ENCODE measurements around the gene KCNQ5. TPM values are rescaled to one million over a fixed set of nuclear protein-coding genes. Genes with fewer than 3 reads are reported as not detected.

Gene KCNQ5
- total RNA-seq, 1 experiment from 2014 or later, result not detected

DNA sequence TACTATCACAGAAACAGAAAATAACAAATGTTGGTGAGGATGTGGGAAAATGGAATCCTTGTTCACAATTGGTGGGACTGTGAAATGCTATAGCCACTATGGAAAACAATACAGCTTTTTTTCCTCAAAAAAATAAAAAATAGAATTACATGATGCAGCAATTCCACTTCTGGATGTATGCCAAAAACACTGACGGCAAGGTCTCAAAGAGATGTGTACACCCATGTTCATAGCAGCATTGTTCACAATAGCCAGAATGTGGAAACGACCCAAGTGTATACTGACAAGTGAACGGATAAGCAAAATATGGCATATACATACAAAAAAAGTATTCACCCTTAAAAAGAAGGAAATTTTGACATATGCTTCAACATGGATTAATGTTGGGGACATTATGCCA, 390.1 kb downstream of the KCNQ5 start (continued):
- TF ChIP-seq, protein P1, sequence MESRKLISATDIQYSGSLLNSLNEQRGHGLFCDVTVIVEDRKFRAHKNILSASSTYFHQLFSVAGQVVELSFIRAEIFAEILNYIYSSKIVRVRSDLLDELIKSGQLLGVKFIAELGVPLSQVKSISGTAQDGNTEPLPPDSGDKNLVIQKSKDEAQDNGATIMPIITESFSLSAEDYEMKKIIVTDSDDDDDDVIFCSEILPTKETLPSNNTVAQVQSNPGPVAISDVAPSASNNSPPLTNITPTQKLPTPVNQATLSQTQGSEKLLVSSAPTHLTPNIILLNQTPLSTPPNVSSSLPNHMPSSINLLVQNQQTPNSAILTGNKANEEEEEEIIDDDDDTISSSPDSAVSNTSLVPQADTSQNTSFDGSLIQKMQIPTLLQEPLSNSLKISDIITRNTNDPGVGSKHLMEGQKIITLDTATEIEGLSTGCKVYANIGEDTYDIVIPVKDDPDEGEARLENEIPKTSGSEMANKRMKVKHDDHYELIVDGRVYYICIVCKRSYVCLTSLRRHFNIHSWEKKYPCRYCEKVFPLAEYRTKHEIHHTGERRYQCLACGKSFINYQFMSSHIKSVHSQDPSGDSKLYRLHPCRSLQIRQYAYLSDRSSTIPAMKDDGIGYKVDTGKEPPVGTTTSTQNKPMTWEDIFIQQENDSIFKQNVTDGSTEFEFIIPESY (IDR thresholded peaks at IDR 0.05; ENCODE audit: extremely low read depth, insufficient replicate concordance, low read length), result no peak
- TF ChIP-seq CBX3 (IDR thresholded peaks at IDR 0.05; ENCODE audit: low read depth), result no peak
- TF ChIP-seq EGR1 (IDR thresholded peaks at IDR 0.05; ENCODE audit: low read depth), result no peak
- TF ChIP-seq REST (IDR thresholded peaks at IDR 0.05; ENCODE audit: low read depth), result no peak
- TF ChIP-seq RAD21 (IDR thresholded peaks at IDR 0.05; ENCODE audit: low read depth), result no peak

DNA sequence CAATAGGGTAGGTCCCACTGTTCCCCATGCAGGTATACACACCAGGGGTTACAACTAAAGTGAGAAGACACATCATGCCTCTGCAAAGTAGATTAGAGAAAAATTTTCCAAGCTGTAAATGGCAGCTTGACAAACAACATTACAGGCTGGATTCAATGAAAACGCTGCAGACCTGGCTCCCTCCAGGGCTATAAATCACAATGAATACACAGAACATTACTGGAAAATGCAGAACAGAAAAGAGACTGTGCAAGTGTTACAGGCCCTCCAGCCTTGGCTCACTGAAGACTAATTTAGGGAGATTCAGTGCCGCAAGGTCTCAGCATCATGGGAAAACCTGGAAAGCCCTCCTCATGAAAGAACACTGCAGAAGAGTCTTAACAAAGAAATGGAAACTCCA, 395.6 kb downstream of the KCNQ5 start:
- Histone ChIP-seq H3K27ac (ENCODE audit: low read depth, low read length) (no peak overlapping the region), H3K9me3 (ENCODE audit: control insufficient read depth in 1 of 2, insufficient read depth in 1 of 2, low read depth in 1 of 2, low read length in 2 of 2) (no peaks in the 10 kb centered on the region), H3K4me1 (ENCODE audit: control insufficient read depth in 1 of 2, insufficient read depth in 2 of 2, low read length in 2 of 2) (no peaks in the 10 kb centered on the region), H3K9ac (ENCODE audit: low read length) (no peak overlapping the region), H3K4me3 (replicated peaks in 1 of 2; ENCODE audit: low read depth in 1 of 2, low read length in 2 of 2) (no peak overlapping the region), H2AFZ (ENCODE audit: low read depth, low read length, poor library complexity, severe bottlenecking) (no peak overlapping the region), H3K79me2 (ENCODE audit: insufficient read depth, low read length) (no peaks in the 10 kb centered on the region), H4K20me1 (ENCODE audit: insufficient read depth) (no peaks in the 10 kb centered on the region), H3K9me2 (ENCODE audit: insufficient read depth) (no peaks in the 10 kb centered on the region), H3K4me2 (ENCODE audit: low read length) (no peak overlapping the region), H3K27me3 (ENCODE audit: insufficient read depth, low read length) (peaks cover 48% of the 10 kb centered on the region), H3K36me3 (ENCODE audit: control insufficient read depth in 1 of 2, insufficient read depth in 2 of 2, low read length in 2 of 2) (no peaks in the 10 kb centered on the region)
- ATAC-seq, result no peak
- intact Hi-C loops (cut with micrococcal nuclease), result no loop called here
- CTCF ChIA-PET, result no interaction called here
- POLR2A ChIA-PET, result no interaction called here
- no TSS peak for BruUV-seq (replicated peaks)
- DNase-seq (ENCODE audit: low read depth, low spot score), result no peak
- RAD21 ChIA-PET (ENCODE audit: low non-redundant PET in 1 of 2, low total read pairs in 2 of 2, uncharacterized antibody in 2 of 2, unreplicated experiment in 2 of 2), result no interaction called here
- TF ChIP-seq ZNF274 (IDR thresholded peaks at IDR 0.05; ENCODE audit: low read depth, low read length) (no peak), MAX (IDR thresholded peaks at IDR 0.05) (no peak), CEBPB (IDR thresholded peaks at IDR 0.05; ENCODE audit: low read depth) (no peak), POLR2AphosphoS5 (IDR thresholded peaks at IDR 0.05; ENCODE audit: low read depth, low read length) (no peak), JUND (IDR thresholded peaks at IDR 0.05) (no peak), EGR1 (IDR thresholded peaks at IDR 0.05; ENCODE audit: low read depth) (no peak), TCF7L2 (IDR thresholded peaks at IDR 0.05; ENCODE audit: borderline replicate concordance, extremely low read depth, insufficient read depth, insufficient read length) (no peak), RAD21 (IDR thresholded peaks at IDR 0.05; ENCODE audit: low read depth) (no peak), SP1 (IDR thresholded peaks at IDR 0.05; ENCODE audit: low read depth) (no peak), FOSL1 (IDR thresholded peaks at IDR 0.05; ENCODE audit: low read depth) (no peak), ELF1 (IDR thresholded peaks at IDR 0.05; ENCODE audit: borderline replicate concordance, low read depth) (no peak), ZFX (IDR thresholded peaks at IDR 0.05) (no peak), SRF (IDR thresholded peaks at IDR 0.05; ENCODE audit: low read depth) (no peak), EZH2phosphoT487 (IDR thresholded peaks at IDR 0.05; ENCODE audit: borderline replicate concordance) (no peak)
- TF ChIP-seq, protein P1 (IDR thresholded peaks at IDR 0.05; ENCODE audit: extremely low read depth, insufficient replicate concordance, low read length), result no peak

Data from HCT116 (cell line).